ENCODE data around the gene CCDC68. TPM values are rescaled to one million over a fixed set of nuclear protein-coding genes. Genes with fewer than 3 reads are reported as not detected.

Gene CCDC68
- polyA plus RNA-seq, 2 of the 4 experiments (the other 2 are of a cell fraction): 3.1 to 12.4 TPM

DNA sequence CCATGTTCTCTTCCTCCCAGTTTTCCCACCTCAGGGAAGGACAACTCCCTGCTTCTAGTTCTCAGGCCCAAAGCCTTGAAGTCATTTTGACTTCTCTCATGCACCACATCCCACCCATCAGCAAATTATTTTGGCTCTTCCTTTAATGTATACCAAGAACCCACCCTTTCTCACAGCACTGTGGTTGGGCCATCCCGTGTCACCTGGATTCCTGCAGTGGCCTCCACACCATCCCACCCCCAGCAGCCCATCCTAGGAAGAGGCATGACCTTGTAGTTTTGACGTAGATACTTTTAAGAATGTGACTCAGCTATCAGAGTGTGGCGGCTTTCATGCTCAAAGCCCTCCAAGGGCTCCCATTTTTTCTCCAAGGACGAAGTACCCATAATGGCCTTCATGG, 25.6 kb upstream of the CCDC68 start:
- Histone ChIP-seq H3K4me1 (peaks cover 16% of the 10 kb centered on the region), H3K4me3 (no peak overlapping the region), H3K4me2 (no peak overlapping the region), H3K9me3 (no peaks in the 10 kb centered on the region), H3K27ac (no peak overlapping the region)
- FAIRE-seq (no peak), ATAC-seq (no peak), DNase-seq (ENCODE audit: low read depth in 1 of 2, low spot score in 1 of 2) (no peak)
- TF ChIP-seq NPAS2 (CRISPR knock-in tag; IDR thresholded peaks at IDR 0.05; ENCODE audit: borderline replicate concordance) (no peak), ZNF302 (CRISPR knock-in tag; IDR thresholded peaks at IDR 0.05) (no peak), CBX2 (IDR thresholded peaks at IDR 0.05; ENCODE audit: borderline replicate concordance, low read depth) (no peak), RARB (CRISPR knock-in tag; IDR thresholded peaks at IDR 0.05) (no peak), JUN (IDR thresholded peaks at IDR 0.05) (no peak), ZFP36 (IDR thresholded peaks at IDR 0.05; ENCODE audit: borderline replicate concordance, partially characterized antibody) (no peak)
- TF ChIP-seq, protein P1, sequence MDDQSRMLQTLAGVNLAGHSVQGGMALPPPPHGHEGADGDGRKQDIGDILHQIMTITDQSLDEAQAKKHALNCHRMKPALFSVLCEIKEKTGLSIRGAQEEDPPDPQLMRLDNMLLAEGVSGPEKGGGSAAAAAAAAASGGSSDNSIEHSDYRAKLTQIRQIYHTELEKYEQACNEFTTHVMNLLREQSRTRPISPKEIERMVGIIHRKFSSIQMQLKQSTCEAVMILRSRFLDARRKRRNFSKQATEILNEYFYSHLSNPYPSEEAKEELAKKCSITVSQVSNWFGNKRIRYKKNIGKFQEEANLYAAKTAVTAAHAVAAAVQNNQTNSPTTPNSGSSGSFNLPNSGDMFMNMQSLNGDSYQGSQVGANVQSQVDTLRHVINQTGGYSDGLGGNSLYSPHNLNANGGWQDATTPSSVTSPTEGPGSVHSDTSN (IDR thresholded peaks at IDR 0.05): no peak
- TF ChIP-seq, protein P2, sequence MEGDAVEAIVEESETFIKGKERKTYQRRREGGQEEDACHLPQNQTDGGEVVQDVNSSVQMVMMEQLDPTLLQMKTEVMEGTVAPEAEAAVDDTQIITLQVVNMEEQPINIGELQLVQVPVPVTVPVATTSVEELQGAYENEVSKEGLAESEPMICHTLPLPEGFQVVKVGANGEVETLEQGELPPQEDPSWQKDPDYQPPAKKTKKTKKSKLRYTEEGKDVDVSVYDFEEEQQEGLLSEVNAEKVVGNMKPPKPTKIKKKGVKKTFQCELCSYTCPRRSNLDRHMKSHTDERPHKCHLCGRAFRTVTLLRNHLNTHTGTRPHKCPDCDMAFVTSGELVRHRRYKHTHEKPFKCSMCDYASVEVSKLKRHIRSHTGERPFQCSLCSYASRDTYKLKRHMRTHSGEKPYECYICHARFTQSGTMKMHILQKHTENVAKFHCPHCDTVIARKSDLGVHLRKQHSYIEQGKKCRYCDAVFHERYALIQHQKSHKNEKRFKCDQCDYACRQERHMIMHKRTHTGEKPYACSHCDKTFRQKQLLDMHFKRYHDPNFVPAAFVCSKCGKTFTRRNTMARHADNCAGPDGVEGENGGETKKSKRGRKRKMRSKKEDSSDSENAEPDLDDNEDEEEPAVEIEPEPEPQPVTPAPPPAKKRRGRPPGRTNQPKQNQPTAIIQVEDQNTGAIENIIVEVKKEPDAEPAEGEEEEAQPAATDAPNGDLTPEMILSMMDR (IDR thresholded peaks at IDR 0.05): no peak
- POLR2A ChIA-PET: no interaction called here
- 85% methylated on average over 4 of the region's 4 CpGs for WGBS (ENCODE audit: missing lambda C conversion rate)
- CTCF ChIA-PET: interaction anchor here (5.6 kb wide), 1 partner anchor 306 kb away, joined by 55 read pairs; no protein-coding TSS in a partner anchor

DNA sequence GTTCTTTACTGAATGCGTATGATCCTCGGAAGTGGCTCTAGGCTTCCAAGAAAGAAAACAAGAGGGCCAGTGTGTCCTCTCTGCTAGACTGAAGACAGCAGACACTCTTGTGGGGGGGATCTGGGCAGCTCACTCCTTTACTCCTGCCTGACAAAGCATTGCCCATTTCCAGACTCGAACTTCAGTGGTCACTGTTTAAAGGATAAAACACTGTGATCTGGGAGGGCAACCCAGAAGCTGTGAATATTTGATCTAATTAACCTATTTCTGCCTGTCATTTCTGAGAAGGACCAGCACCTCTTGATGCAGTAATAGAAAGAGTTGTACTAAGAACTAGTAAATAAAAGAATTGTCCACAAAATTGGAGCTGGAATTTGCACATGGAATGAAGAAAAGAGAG, 24.5 kb upstream of the CCDC68 start:
- H3K4me3 ChIP-seq: no peak overlapping the region
- CTCF ChIA-PET: interaction anchor here (0.5 to 5.6 kb wide), 27 partner anchors 9 to 541 kb away, joined by 3 to 55 read pairs (median 4); no protein-coding TSS in a partner anchor
- FAIRE-seq: no peak

DNA sequence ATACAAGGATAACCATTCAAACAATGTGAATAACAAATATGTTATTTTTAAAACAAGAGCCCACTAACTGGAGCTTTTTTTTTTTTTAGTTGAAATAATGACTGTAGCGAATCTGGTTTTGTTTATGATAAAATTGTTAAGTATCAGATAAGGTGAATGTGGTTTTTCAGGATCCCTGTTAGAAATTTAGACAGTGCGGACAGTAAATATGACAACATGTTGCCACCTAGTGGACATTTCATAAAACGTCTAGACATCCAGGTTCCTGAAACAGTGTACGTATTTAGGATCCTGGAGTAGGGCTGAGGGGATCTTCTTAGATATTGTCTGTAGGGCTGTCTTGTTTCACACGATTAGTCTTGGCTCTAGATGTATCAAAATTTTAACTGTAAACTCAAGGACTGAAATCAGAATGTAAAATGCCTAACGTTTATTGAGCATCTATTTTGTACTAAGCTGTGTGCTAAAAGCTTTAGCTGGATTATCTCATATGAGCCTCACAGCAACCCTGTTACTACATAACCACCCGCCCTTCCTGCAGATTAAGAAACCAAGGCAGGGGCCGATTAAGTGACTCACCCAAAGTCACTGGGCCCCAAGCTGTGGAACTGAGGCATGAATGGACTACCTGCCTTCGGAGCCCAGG, 23.9 kb upstream of the CCDC68 start:
- POLR2A ChIA-PET: no interaction called here
- no peak for FAIRE-seq

More for the DNA sequence above, 24.5 kb upstream of the CCDC68 start:
- no peak for ATAC-seq
- Histone ChIP-seq H3K27ac (peak overlapping the region in 1 of 2 experiments; percentile 44; a peak in 2 of 6 replicates), H3K9me3 (no peaks in the 10 kb centered on the region), H3K4me1 (peaks cover 16% of the 10 kb centered on the region), H3K4me2 (no peak overlapping the region)
- DNase-seq (ENCODE audit: low read depth in 1 of 2, low spot score in 1 of 2): no peak
- POLR2A ChIA-PET: no interaction called here
- TF ChIP-seq FOSL2 (IDR thresholded peaks at IDR 0.05) (no peak), FOSL2 (CRISPR knock-in tag; IDR thresholded peaks at IDR 0.05) (no peak), RARB (CRISPR knock-in tag; IDR thresholded peaks at IDR 0.05) (no peak), CEBPB (IDR thresholded peaks at IDR 0.05) (no peak), POLR2AphosphoS2 (conservative IDR thresholded peaks at IDR 0.05; ENCODE audit: low read length) (no peak), FOXS1 (CRISPR knock-in tag; IDR thresholded peaks at IDR 0.05) (no peak), EHF (CRISPR knock-in tag; IDR thresholded peaks at IDR 0.05) (no peak), NFE2L2 (conservative IDR thresholded peaks at IDR 0.05; ENCODE audit: low read length) (no peak), FOSB (CRISPR knock-in tag; IDR thresholded peaks at IDR 0.05) (no peak), RCOR1 (IDR thresholded peaks at IDR 0.05; ENCODE audit: low read depth, low read length) (no peak), ZC3H11A (IDR thresholded peaks at IDR 0.05) (no peak), ESRRA (IDR thresholded peaks at IDR 0.05; ENCODE audit: borderline replicate concordance, low read length) (no peak), RNF2 (IDR thresholded peaks at IDR 0.05; ENCODE audit: borderline replicate concordance, low read depth) (no peak), JUN (IDR thresholded peaks at IDR 0.05) (no peak), EP300 (IDR thresholded peaks at IDR 0.05) (no peak), GATA3 (IDR thresholded peaks at IDR 0.05; ENCODE audit: borderline replicate concordance) (no peak), RAD21 (conservative IDR thresholded peaks at IDR 0.05 in 1 of 2, IDR thresholded peaks at IDR 0.05 in 1 of 2) (no peak)
- TF ChIP-seq, protein P3, sequence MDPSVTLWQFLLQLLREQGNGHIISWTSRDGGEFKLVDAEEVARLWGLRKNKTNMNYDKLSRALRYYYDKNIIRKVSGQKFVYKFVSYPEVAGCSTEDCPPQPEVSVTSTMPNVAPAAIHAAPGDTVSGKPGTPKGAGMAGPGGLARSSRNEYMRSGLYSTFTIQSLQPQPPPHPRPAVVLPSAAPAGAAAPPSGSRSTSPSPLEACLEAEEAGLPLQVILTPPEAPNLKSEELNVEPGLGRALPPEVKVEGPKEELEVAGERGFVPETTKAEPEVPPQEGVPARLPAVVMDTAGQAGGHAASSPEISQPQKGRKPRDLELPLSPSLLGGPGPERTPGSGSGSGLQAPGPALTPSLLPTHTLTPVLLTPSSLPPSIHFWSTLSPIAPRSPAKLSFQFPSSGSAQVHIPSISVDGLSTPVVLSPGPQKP (IDR thresholded peaks at IDR 0.05; ENCODE audit: low read depth, low read length): no peak
- WGBS (ENCODE audit: missing lambda C conversion rate): 67% methylated on average over 3 of the region's 3 CpGs

More for the DNA sequence above, 23.9 kb upstream of the CCDC68 start:
- peak overlapping the region; percentile 10; the same call in 1 of the 3 replicates for H3K4me2 ChIP-seq
- TF ChIP-seq RAD21 (conservative IDR thresholded peaks at IDR 0.05 in 1 of 2, IDR thresholded peaks at IDR 0.05 in 1 of 2) (peak; percentile 85 to 86), BHLHE40 (IDR thresholded peaks at IDR 0.05; ENCODE audit: low read depth, low read length) (no peak), JUNB (IDR thresholded peaks at IDR 0.05) (no peak), SMC3 (IDR thresholded peaks at IDR 0.05) (peak; percentile 86)
- TF ChIP-seq, protein P2 (IDR thresholded peaks at IDR 0.05): peak; percentile 71
- TF ChIP-seq, protein P4, sequence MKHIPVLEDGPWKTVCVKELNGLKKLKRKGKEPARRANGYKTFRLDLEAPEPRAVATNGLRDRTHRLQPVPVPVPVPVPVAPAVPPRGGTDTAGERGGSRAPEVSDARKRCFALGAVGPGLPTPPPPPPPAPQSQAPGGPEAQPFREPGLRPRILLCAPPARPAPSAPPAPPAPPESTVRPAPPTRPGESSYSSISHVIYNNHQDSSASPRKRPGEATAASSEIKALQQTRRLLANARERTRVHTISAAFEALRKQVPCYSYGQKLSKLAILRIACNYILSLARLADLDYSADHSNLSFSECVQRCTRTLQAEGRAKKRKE (CRISPR knock-in tag; IDR thresholded peaks at IDR 0.05; ENCODE audit: low read depth): no peak
- DNase-seq (ENCODE audit: low read depth in 1 of 2, low spot score in 1 of 2) (peak; percentile 31 to 65), ATAC-seq (peak; percentile 91 to 92)
- peaks cover 5% of the 10 kb centered on the region; the same call in 1 of the 3 replicates for H3K9me3 ChIP-seq
- H3K4me1 ChIP-seq: peaks cover 16% of the 10 kb centered on the region
- CTCF ChIA-PET: interaction anchor here (0.6 to 5.6 kb wide), 34 partner anchors 9 to 1368 kb away, joined by 3 to 55 read pairs (median 4); no protein-coding TSS in a partner anchor
- no peak overlapping the region for H3K4me3 ChIP-seq
- 8% methylated on average over 8 of the region's 9 CpGs for WGBS (ENCODE audit: missing lambda C conversion rate)
- H3K27ac ChIP-seq: peak overlapping the region; percentile 44 to 51; a peak in 4 of 6 replicates

All from A549 (cell line).